ENCODE measurements around the gene GKN2. TPM values are rescaled to one million over a fixed set of nuclear protein-coding genes. Genes with fewer than 3 reads are reported as not detected.

GKN2 gene
- total RNA-seq, 3 donors from 2014 or later = not detected

DNA sequence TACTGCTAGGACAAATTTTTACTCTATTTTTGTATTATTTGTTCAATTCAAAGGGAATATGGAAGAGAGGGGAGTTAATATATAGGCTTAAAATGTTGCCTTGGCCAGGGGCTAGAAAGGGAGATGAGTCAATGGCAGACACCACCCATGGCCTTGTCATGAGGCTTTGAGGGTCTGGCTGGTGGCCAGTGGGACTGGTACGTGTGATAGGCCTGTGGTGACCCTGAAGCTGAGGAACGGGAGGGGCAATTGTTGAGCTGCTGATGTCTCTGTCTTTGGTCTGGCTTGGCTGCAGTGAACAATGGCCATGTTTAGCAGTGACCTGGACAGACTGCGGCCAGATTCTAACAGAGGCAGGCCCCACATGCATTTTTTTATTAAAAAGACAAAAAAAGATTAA lies 40.2 kb upstream of the GKN2 start:
- no peak for DNase-seq
- H3K4me3 ChIP-seq = no peak overlapping the region
- intact Hi-C loops (cut with DNase I, micrococcal nuclease) = no loop called here
- H3K36me3 ChIP-seq (ENCODE audit: low read depth) = no peaks in the 10 kb centered on the region
- no peaks in the 10 kb centered on the region for H3K4me1 ChIP-seq (ENCODE audit: low read depth)
- ATAC-seq = no peak
- TF ChIP-seq, protein P1, sequence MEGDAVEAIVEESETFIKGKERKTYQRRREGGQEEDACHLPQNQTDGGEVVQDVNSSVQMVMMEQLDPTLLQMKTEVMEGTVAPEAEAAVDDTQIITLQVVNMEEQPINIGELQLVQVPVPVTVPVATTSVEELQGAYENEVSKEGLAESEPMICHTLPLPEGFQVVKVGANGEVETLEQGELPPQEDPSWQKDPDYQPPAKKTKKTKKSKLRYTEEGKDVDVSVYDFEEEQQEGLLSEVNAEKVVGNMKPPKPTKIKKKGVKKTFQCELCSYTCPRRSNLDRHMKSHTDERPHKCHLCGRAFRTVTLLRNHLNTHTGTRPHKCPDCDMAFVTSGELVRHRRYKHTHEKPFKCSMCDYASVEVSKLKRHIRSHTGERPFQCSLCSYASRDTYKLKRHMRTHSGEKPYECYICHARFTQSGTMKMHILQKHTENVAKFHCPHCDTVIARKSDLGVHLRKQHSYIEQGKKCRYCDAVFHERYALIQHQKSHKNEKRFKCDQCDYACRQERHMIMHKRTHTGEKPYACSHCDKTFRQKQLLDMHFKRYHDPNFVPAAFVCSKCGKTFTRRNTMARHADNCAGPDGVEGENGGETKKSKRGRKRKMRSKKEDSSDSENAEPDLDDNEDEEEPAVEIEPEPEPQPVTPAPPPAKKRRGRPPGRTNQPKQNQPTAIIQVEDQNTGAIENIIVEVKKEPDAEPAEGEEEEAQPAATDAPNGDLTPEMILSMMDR (IDR thresholded peaks at IDR 0.05) = no peak
- no peaks in the 10 kb centered on the region for H3K9me3 ChIP-seq

DNA sequence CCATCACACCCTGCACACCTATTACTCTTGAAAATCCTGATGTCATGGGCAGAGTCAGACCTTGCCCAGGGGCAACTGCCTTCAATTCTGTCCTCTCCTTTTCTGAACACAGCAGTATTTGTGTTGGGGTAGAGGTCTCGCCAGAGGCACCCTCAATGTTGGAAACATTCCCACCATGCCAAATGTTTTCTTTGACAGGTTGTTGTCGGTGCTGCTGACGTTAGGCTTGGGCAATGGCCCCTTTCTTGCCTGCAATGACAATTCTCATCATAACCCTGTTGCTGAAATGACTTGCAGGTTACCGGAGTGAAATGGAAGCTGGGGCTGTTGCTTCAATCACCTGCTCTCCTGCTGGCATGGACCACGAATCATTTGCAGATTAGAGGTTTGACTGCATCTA lies 39.6 kb upstream of the GKN2 start:
- intact Hi-C loops (cut with DNase I, micrococcal nuclease) = no loop called here
- Histone ChIP-seq H3K4me3 (no peak overlapping the region), H3K36me3 (ENCODE audit: low read depth) (no peaks in the 10 kb centered on the region), H3K4me1 (ENCODE audit: low read depth) (no peaks in the 10 kb centered on the region), H3K9me3 (no peaks in the 10 kb centered on the region)
- no peak for ATAC-seq
- DNase-seq = no peak
- TF ChIP-seq, protein P1 (IDR thresholded peaks at IDR 0.05) = no peak

DNA sequence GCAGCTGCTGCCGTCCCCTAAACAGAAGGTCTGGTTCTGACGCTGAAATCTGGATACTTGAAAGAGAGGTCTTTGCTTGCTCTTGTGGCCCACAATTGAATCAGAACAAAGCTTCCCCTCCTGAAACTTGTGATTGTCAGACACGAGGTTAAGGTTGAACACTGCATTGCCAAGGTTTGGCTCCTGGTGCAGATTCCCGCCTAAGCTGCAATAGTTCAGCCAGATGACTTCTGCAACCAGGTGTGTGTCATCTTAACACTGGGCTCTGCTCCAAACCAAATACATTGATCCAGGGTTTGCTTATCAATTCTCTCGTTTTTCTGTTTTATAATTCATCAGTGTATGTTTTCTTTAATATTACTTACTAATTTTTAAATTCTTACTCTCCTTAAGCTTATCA lies 36.3 kb upstream of the GKN2 start:
- TF ChIP-seq, protein P1 (IDR thresholded peaks at IDR 0.05) = no peak
- Histone ChIP-seq H3K4me3 (no peak overlapping the region), H3K36me3 (ENCODE audit: low read depth) (no peaks in the 10 kb centered on the region), H3K9me3 (no peaks in the 10 kb centered on the region), H3K4me1 (ENCODE audit: low read depth) (no peaks in the 10 kb centered on the region)
- DNase-seq (no peak), ATAC-seq (no peak)
- intact Hi-C loops (cut with DNase I, micrococcal nuclease) = no loop called here

DNA sequence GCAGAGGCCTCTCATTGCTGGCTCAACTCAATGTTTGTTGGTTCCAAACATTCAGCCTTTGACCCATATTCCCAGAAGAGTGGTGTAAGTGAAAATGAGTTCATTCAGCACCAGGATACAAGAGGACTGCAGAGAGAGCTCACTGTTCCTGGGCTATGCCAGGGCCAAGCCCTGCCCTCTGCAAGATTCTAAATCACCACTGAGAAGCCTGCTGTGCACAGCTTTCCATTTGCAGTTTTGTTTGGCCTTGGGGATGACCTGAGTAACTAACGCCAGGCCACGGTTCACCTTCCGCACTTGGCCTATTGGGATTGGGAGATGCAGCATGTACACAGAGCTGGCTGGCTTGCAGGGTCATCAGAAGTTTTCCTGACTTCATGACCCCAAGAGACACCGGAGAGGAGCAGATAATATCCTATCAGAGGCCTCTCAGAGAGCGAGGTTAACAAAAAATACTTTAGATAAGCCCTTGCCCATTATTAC lies 34.4 kb upstream of the GKN2 start:
- intact Hi-C loops (cut with DNase I, micrococcal nuclease) = no loop called here
- ATAC-seq = no peak

DNA sequence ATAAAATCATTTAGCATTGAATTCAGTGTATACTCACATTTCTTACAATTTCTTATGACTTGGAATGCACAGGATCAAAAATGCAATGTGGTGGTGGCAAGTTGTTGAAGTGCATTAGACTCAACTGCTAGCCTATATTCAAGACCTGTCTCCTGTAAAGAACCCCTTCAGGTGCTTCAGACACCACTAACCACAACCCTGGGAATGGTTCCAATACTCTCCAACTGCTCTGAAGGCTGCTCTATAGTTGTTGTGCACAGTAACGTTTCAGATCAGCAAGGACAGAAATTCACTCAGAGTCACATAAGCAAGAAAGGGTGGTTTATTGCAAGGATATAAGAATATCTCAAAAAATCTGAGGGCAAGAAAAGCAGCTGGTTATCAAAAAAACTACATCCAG lies 28.3 kb upstream of the GKN2 start:
- ATAC-seq (no peak), DNase-seq (no peak)
- no peaks in the 10 kb centered on the region for H3K9me3 ChIP-seq
- no peaks in the 10 kb centered on the region for H3K4me1 ChIP-seq (ENCODE audit: low read depth)
- no peaks in the 10 kb centered on the region for H3K36me3 ChIP-seq (ENCODE audit: low read depth)
- TF ChIP-seq, protein P1 (IDR thresholded peaks at IDR 0.05) = no peak
- no peak overlapping the region for H3K4me3 ChIP-seq
- intact Hi-C loops (cut with DNase I, micrococcal nuclease) = no loop called here

More for the DNA sequence above, 34.4 kb upstream of the GKN2 start:
- no peaks in the 10 kb centered on the region for H3K4me1 ChIP-seq (ENCODE audit: low read depth)
- H3K4me3 ChIP-seq = no peak overlapping the region
- H3K9me3 ChIP-seq = no peaks in the 10 kb centered on the region
- H3K36me3 ChIP-seq (ENCODE audit: low read depth) = no peaks in the 10 kb centered on the region
- TF ChIP-seq, protein P1 (IDR thresholded peaks at IDR 0.05) = no peak
- no peak for DNase-seq

DNA sequence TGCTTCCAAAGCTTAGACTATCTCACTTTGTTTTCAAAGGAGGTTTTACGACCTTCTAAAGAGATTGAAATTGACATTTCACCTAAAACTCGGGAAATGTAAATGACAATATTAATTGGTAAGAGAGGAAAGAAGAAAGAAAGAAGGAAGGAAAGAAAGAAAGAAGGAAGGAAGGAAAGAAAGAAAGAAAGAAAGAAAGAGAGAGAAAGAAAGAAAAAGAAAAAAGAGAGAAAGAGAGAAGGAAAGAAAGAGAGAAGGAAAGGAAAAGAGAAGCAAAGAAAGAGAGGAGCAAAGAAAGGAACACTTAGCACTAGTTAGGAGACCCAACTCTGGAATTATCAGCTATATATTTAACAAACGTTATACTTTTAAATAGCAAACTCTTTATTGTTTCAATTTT lies 25.4 kb upstream of the GKN2 start:
- ATAC-seq = no peak
- DNase-seq = no peak
- Histone ChIP-seq H3K4me1 (ENCODE audit: low read depth) (no peaks in the 10 kb centered on the region), H3K4me3 (no peak overlapping the region), H3K9me3 (no peaks in the 10 kb centered on the region), H3K36me3 (ENCODE audit: low read depth) (no peaks in the 10 kb centered on the region)
- TF ChIP-seq, protein P1 (IDR thresholded peaks at IDR 0.05) = no peak
- intact Hi-C loops (cut with DNase I, micrococcal nuclease) = no loop called here

Data from mucosa of descending colon (tissue), 3 donors.